NCI-H524 (cell line): ENCODE data around the gene GMPPA.

ENCODE experiments used
- DNase-seq, 2 experiments: peaks; one replicate each; lab custom pipeline; 2025; lab: John Stamatoyannopoulos, UW

GMPPA gene

GRCh38 chr2:219468410-219469185 lies 30.1 kb upstream of the GMPPA start:
- no peak for DNase-seq

- DNase-seq = no peak
Measured at GRCh38 chr2:219469186-219469724, 29.4 kb upstream of the GMPPA start.

GRCh38 chr2:219470429-219470828 lies 28.3 kb upstream of the GMPPA start:
- DNase-seq = no peak

- DNase-seq = no peak
Measured at GRCh38 chr2:219471476-219472371, 27.0 kb upstream of the GMPPA start.

- no peak for DNase-seq
Measured at GRCh38 chr2:219472629-219473187, 26.0 kb upstream of the GMPPA start.

- DNase-seq = no peak
Measured at GRCh38 chr2:219473511-219473910, 25.2 kb upstream of the GMPPA start.

- DNase-seq = no peak
Measured at GRCh38 chr2:219474285-219475060, 24.2 kb upstream of the GMPPA start.

- DNase-seq = no peak
Measured at GRCh38 chr2:219475278-219475677, 23.4 kb upstream of the GMPPA start.

- peak; percentile 14 to 55 for DNase-seq
Measured at GRCh38 chr2:219475697-219476651, 22.7 kb upstream of the GMPPA start.

- no peak for DNase-seq
Measured at GRCh38 chr2:219476652-219477151, 22.0 kb upstream of the GMPPA start.

GRCh38 chr2:219477179-219477578 lies 21.5 kb upstream of the GMPPA start:
- DNase-seq = no peak

- no peak for DNase-seq
Measured at GRCh38 chr2:219477815-219478214, 20.9 kb upstream of the GMPPA start.

- no peak for DNase-seq
Measured at GRCh38 chr2:219478916-219479315, 19.8 kb upstream of the GMPPA start.

- no peak for DNase-seq
Measured at GRCh38 chr2:219480004-219480403, 18.7 kb upstream of the GMPPA start.

GRCh38 chr2:219482674-219483405 lies 15.9 kb upstream of the GMPPA start:
- no peak for DNase-seq

GRCh38 chr2:219483451-219484342 lies 15.0 kb upstream of the GMPPA start:
- peak in 1 of 2 experiments; percentile 30 for DNase-seq

GRCh38 chr2:219484343-219485200 lies 14.1 kb upstream of the GMPPA start:
- no peak for DNase-seq

- no peak for DNase-seq
Measured at GRCh38 chr2:219485201-219485580, 13.5 kb upstream of the GMPPA start.
